ENCODE measurements around the gene ROPN1L.

Gene ROPN1L

GRCh38 chr5:10484774-10485141 lies 43.1 kb downstream of the ROPN1L start:
- Histone ChIP-seq H3K36me3 (ENCODE audit: control insufficient read depth in 5 of 5, insufficient read depth in 5 of 5, low read length in 5 of 5) (no peaks in the 10 kb centered on the region), H3K9me3 (ENCODE audit: control insufficient read depth in 5 of 5, low read length in 5 of 5) (no peaks in the 10 kb centered on the region), H3K4me1 (ENCODE audit: control insufficient read depth in 5 of 5, insufficient read depth in 5 of 5, low read length in 5 of 5) (peaks cover 0 to 14% (median 10%) of the 10 kb centered on the region in 5 donors), H3K27ac (ENCODE audit: low read depth, low read length) (no peak overlapping the region), H3K9ac (ENCODE audit: low read length in 5 of 5) (no peak overlapping the region), H3K4me3 (ENCODE audit: low read depth in 1 of 5, low read length in 5 of 5) (no peak overlapping the region), H3K27me3 (ENCODE audit: control insufficient read depth in 5 of 5, insufficient read depth in 4 of 5, low read length in 5 of 5) (peaks cover 0 to 13% (median 3%) of the 10 kb centered on the region in 5 donors)

GRCh38 chr5:10485142-10485795 lies 43.6 kb downstream of the ROPN1L start:
- H3K4me3 ChIP-seq (ENCODE audit: low read depth in 1 of 5, low read length in 5 of 5) = no peak overlapping the region
- H3K27ac ChIP-seq (ENCODE audit: low read depth, low read length) = no peak overlapping the region
- H3K9me3 ChIP-seq (ENCODE audit: control insufficient read depth in 5 of 5, low read length in 5 of 5) = no peaks in the 10 kb centered on the region
- no peak overlapping the region for H3K9ac ChIP-seq (ENCODE audit: low read length in 5 of 5)
- H3K27me3 ChIP-seq (ENCODE audit: control insufficient read depth in 5 of 5, insufficient read depth in 4 of 5, low read length in 5 of 5) = peaks cover 0 to 13% (median 3%) of the 10 kb centered on the region in 5 donors
- H3K36me3 ChIP-seq (ENCODE audit: control insufficient read depth in 5 of 5, insufficient read depth in 5 of 5, low read length in 5 of 5) = no peaks in the 10 kb centered on the region
- peaks cover 0 to 19% (median 13%) of the 10 kb centered on the region in 5 donors for H3K4me1 ChIP-seq (ENCODE audit: control insufficient read depth in 5 of 5, insufficient read depth in 5 of 5, low read length in 5 of 5)

GRCh38 chr5:10485897-10486296 lies 44.2 kb downstream of the ROPN1L start:
- H3K27ac ChIP-seq (ENCODE audit: low read depth, low read length) = no peak overlapping the region
- no peaks in the 10 kb centered on the region for H3K36me3 ChIP-seq (ENCODE audit: control insufficient read depth in 5 of 5, insufficient read depth in 5 of 5, low read length in 5 of 5)
- peaks cover 0 to 13% (median 3%) of the 10 kb centered on the region in 5 donors for H3K27me3 ChIP-seq (ENCODE audit: control insufficient read depth in 5 of 5, insufficient read depth in 4 of 5, low read length in 5 of 5)
- no peak overlapping the region for H3K4me3 ChIP-seq (ENCODE audit: low read depth in 1 of 5, low read length in 5 of 5)
- no peaks in the 10 kb centered on the region for H3K9me3 ChIP-seq (ENCODE audit: control insufficient read depth in 5 of 5, low read length in 5 of 5)
- H3K9ac ChIP-seq (ENCODE audit: low read length in 5 of 5) = no peak overlapping the region
- peaks cover 0 to 22% (median 14%) of the 10 kb centered on the region in 5 donors for H3K4me1 ChIP-seq (ENCODE audit: control insufficient read depth in 5 of 5, insufficient read depth in 5 of 5, low read length in 5 of 5)

GRCh38 chr5:10486511-10487344 lies 45.0 kb downstream of the ROPN1L start:
- Histone ChIP-seq H3K36me3 (ENCODE audit: control insufficient read depth in 5 of 5, insufficient read depth in 5 of 5, low read length in 5 of 5) (no peaks in the 10 kb centered on the region), H3K9ac (ENCODE audit: low read length in 5 of 5) (no peak overlapping the region)

GRCh38 chr5:10488144-10488543 lies 46.5 kb downstream of the ROPN1L start:
- Histone ChIP-seq H3K27ac (ENCODE audit: low read depth, low read length) (no peak overlapping the region), H3K36me3 (ENCODE audit: control insufficient read depth in 5 of 5, insufficient read depth in 5 of 5, low read length in 5 of 5) (no peaks in the 10 kb centered on the region), H3K27me3 (ENCODE audit: control insufficient read depth in 5 of 5, insufficient read depth in 4 of 5, low read length in 5 of 5) (peaks cover 0 to 18% (median 3%) of the 10 kb centered on the region in 5 donors), H3K9ac (ENCODE audit: low read length in 5 of 5) (no peak overlapping the region), H3K9me3 (ENCODE audit: control insufficient read depth in 5 of 5, low read length in 5 of 5) (no peaks in the 10 kb centered on the region), H3K4me1 (ENCODE audit: control insufficient read depth in 5 of 5, insufficient read depth in 5 of 5, low read length in 5 of 5) (peaks cover 0 to 22% (median 14%) of the 10 kb centered on the region in 5 donors), H3K4me3 (ENCODE audit: low read depth in 1 of 5, low read length in 5 of 5) (no peak overlapping the region)

More at GRCh38 chr5:10486511-10487344, 45.0 kb downstream of the ROPN1L start:
- no peak overlapping the region for H3K4me3 ChIP-seq (ENCODE audit: low read depth in 1 of 5, low read length in 5 of 5)
- no peak overlapping the region for H3K27ac ChIP-seq (ENCODE audit: low read depth, low read length)
- H3K9me3 ChIP-seq (ENCODE audit: control insufficient read depth in 5 of 5, low read length in 5 of 5) = no peaks in the 10 kb centered on the region
- peaks cover 0 to 17% (median 3%) of the 10 kb centered on the region in 5 donors for H3K27me3 ChIP-seq (ENCODE audit: control insufficient read depth in 5 of 5, insufficient read depth in 4 of 5, low read length in 5 of 5)
- peaks cover 0 to 22% (median 14%) of the 10 kb centered on the region in 5 donors for H3K4me1 ChIP-seq (ENCODE audit: control insufficient read depth in 5 of 5, insufficient read depth in 5 of 5, low read length in 5 of 5)

- Histone ChIP-seq H3K4me1 (ENCODE audit: control insufficient read depth in 5 of 5, insufficient read depth in 5 of 5, low read length in 5 of 5) (peaks cover 0 to 18% (median 14%) of the 10 kb centered on the region in 5 donors), H3K4me3 (ENCODE audit: low read depth in 1 of 5, low read length in 5 of 5) (no peak overlapping the region), H3K9ac (ENCODE audit: low read length in 5 of 5) (no peak overlapping the region)
Observed at GRCh38 chr5:10489810-10490426, 48.2 kb downstream of the ROPN1L start.

GRCh38 chr5:10490927-10491672 lies 49.4 kb downstream of the ROPN1L start:
- H3K9me3 ChIP-seq (ENCODE audit: control insufficient read depth in 5 of 5, low read length in 5 of 5) = peaks cover 0 to 16% (median 11%) of the 10 kb centered on the region in 5 donors
- no peak overlapping the region for H3K4me3 ChIP-seq (ENCODE audit: low read depth in 1 of 5, low read length in 5 of 5)
- H3K27ac ChIP-seq (ENCODE audit: low read depth, low read length) = no peak overlapping the region
- peaks cover 0 to 14% (median under 1%) of the 10 kb centered on the region in 5 donors for H3K27me3 ChIP-seq (ENCODE audit: control insufficient read depth in 5 of 5, insufficient read depth in 4 of 5, low read length in 5 of 5)
- peaks cover 0 to 11% (median 8%) of the 10 kb centered on the region in 5 donors for H3K4me1 ChIP-seq (ENCODE audit: control insufficient read depth in 5 of 5, insufficient read depth in 5 of 5, low read length in 5 of 5)
- H3K36me3 ChIP-seq (ENCODE audit: control insufficient read depth in 5 of 5, insufficient read depth in 5 of 5, low read length in 5 of 5) = no peaks in the 10 kb centered on the region
- H3K9ac ChIP-seq (ENCODE audit: low read length in 5 of 5) = no peak overlapping the region

More at GRCh38 chr5:10489810-10490426, 48.2 kb downstream of the ROPN1L start:
- Histone ChIP-seq H3K27ac (ENCODE audit: low read depth, low read length) (no peak overlapping the region), H3K36me3 (ENCODE audit: control insufficient read depth in 5 of 5, insufficient read depth in 5 of 5, low read length in 5 of 5) (no peaks in the 10 kb centered on the region), H3K27me3 (ENCODE audit: control insufficient read depth in 5 of 5, insufficient read depth in 4 of 5, low read length in 5 of 5) (peaks cover 0 to 18% (median 3%) of the 10 kb centered on the region in 5 donors), H3K9me3 (ENCODE audit: control insufficient read depth in 5 of 5, low read length in 5 of 5) (peaks cover 0 to 13% (median 9%) of the 10 kb centered on the region in 5 donors)

- no peak overlapping the region for H3K4me3 ChIP-seq (ENCODE audit: low read depth in 1 of 5, low read length in 5 of 5)
- no peak overlapping the region for H3K9ac ChIP-seq (ENCODE audit: low read length in 5 of 5)
- H3K4me1 ChIP-seq (ENCODE audit: control insufficient read depth in 5 of 5, insufficient read depth in 5 of 5, low read length in 5 of 5) = peaks cover 0 to 11% (median 8%) of the 10 kb centered on the region in 5 donors
- H3K9me3 ChIP-seq (ENCODE audit: control insufficient read depth in 5 of 5, low read length in 5 of 5) = peaks cover 0 to 16% (median 11%) of the 10 kb centered on the region in 5 donors
- H3K27ac ChIP-seq (ENCODE audit: low read depth, low read length) = no peak overlapping the region
- peaks cover 0 to 11% (median 0%) of the 10 kb centered on the region in 5 donors for H3K27me3 ChIP-seq (ENCODE audit: control insufficient read depth in 5 of 5, insufficient read depth in 4 of 5, low read length in 5 of 5)
- H3K36me3 ChIP-seq (ENCODE audit: control insufficient read depth in 5 of 5, insufficient read depth in 5 of 5, low read length in 5 of 5) = no peaks in the 10 kb centered on the region
Observed at GRCh38 chr5:10491673-10492026, 50.0 kb downstream of the ROPN1L start.

- Histone ChIP-seq H3K4me3 (ENCODE audit: low read depth in 1 of 5, low read length in 5 of 5) (no peak overlapping the region), H3K36me3 (ENCODE audit: control insufficient read depth in 5 of 5, insufficient read depth in 5 of 5, low read length in 5 of 5) (no peaks in the 10 kb centered on the region), H3K9me3 (ENCODE audit: control insufficient read depth in 5 of 5, low read length in 5 of 5) (peaks cover 0 to 16% (median 11%) of the 10 kb centered on the region in 5 donors), H3K9ac (ENCODE audit: low read length in 5 of 5) (no peak overlapping the region), H3K27ac (ENCODE audit: low read depth, low read length) (no peak overlapping the region), H3K4me1 (ENCODE audit: control insufficient read depth in 5 of 5, insufficient read depth in 5 of 5, low read length in 5 of 5) (peaks cover 0 to 11% (median 8%) of the 10 kb centered on the region in 5 donors), H3K27me3 (ENCODE audit: control insufficient read depth in 5 of 5, insufficient read depth in 4 of 5, low read length in 5 of 5) (peaks cover 0 to 4% (median 0%) of the 10 kb centered on the region in 5 donors)
Observed at GRCh38 chr5:10493884-10494283, 52.2 kb downstream of the ROPN1L start.

Measured in subcutaneous abdominal adipose tissue (tissue), 5 donors.